GM23338 (cell line): Measurements from ENCODE around the gene UBXN11. TPM values are rescaled to one million over a fixed set of nuclear protein-coding genes. Genes with fewer than 3 reads are reported as not detected.

Experiments
- ATAC-seq: fragments of 200-7000 bp; cut with Tn5 transposase; 3 replicates; pipeline ENCODE4 v1.9.1; 2020
- DNase-seq: peaks from one replicate; pipeline ENCODE4 v3.0.0-alpha.2; 2015; ENCODE audit warnings: low spot score
- H2AFZ ChIP-seq: fragments of 200-600 bp; sonication (generic); 2 replicates; pipeline ENCODE4 v1.8.0; 2016; ENCODE audit warnings: antibody characterized with exemption, mild to moderate bottlenecking, moderate library complexity
- H3F3A ChIP-seq: fragments of 200-600 bp; sonication (generic); replicated peaks from 2 replicates; pipeline ENCODE4 v1.8.0; 2017; ENCODE audit warnings: antibody characterized with exemption, mixed run types, low read depth
- H3K27ac ChIP-seq: fragments of 200-600 bp; sonication (generic); 2 replicates; pipeline ENCODE4 v1.6.1; 2016; ENCODE audit warnings: low read depth
- H3K27me3 ChIP-seq: fragments of 200-600 bp; sonication (generic); 2 replicates; pipeline ENCODE4 v1.8.0; 2016; ENCODE audit warnings: mild to moderate bottlenecking, mixed run types, moderate library complexity; ENCODE audit not compliant: insufficient read depth
- H3K36me3 ChIP-seq: fragments of 200-600 bp; sonication (generic); 2 replicates; pipeline ENCODE4 v1.8.0; 2016; ENCODE audit warnings: mild to moderate bottlenecking; ENCODE audit not compliant: insufficient read depth
- H3K4me1 ChIP-seq: fragments of 200-600 bp; sonication (generic); 2 replicates; pipeline ENCODE4 v1.8.0; 2016; ENCODE audit warnings: mild to moderate bottlenecking, moderate library complexity; ENCODE audit not compliant: insufficient read depth
- H3K4me2 ChIP-seq: fragments of 200-600 bp; sonication (generic); 2 replicates; pipeline ENCODE4 v1.7.1; 2017; ENCODE audit warnings: mixed run types
- H3K4me3 ChIP-seq: fragments of 200-600 bp; sonication (generic); 2 replicates; pipeline ENCODE4 v1.6.1; 2016; ENCODE audit warnings: mixed run types
- H3K79me2 ChIP-seq: fragments of 200-600 bp; sonication (generic); replicated peaks from 2 replicates; pipeline ENCODE4 v1.8.0; 2017; ENCODE audit warnings: mild to moderate bottlenecking; ENCODE audit not compliant: insufficient read depth
- H3K9me2 ChIP-seq: fragments of 200-600 bp; sonication (generic); 2 replicates; pipeline ENCODE4 v1.8.0; 2017; ENCODE audit not compliant: insufficient read depth
- H4K20me1 ChIP-seq: fragments of 200-600 bp; sonication (generic); replicated peaks from 2 replicates; pipeline ENCODE4 v1.8.0; 2017; ENCODE audit warnings: mild to moderate bottlenecking; ENCODE audit not compliant: insufficient read depth
- H3K27ac Mint-ChIP-seq: 2 replicates; pipeline ENCODE4 v1.8.0; 2020; ENCODE audit warnings: inconsistent platforms, mild to moderate bottlenecking, moderate library complexity, mixed read lengths
- H3K27me3 Mint-ChIP-seq: 3 replicates; pipeline ENCODE4 v1.8.0; 2022; ENCODE audit warnings: low read depth, mild to moderate bottlenecking, moderate library complexity, mixed read lengths, inconsistent platforms; ENCODE audit not compliant: insufficient read depth, poor library complexity
- H3K36me3 Mint-ChIP-seq: 3 replicates; pipeline ENCODE4 v1.8.0; 2021; ENCODE audit warnings: low read depth, mild to moderate bottlenecking, inconsistent platforms, moderate library complexity, mixed read lengths
- H3K4me1 Mint-ChIP-seq: 3 replicates; pipeline ENCODE4 v1.8.0; 2020; ENCODE audit warnings: mild to moderate bottlenecking, inconsistent platforms, mixed read lengths
- H3K4me3 Mint-ChIP-seq: 3 replicates; pipeline ENCODE4 v1.8.0; 2021; ENCODE audit warnings: moderate library complexity, mild to moderate bottlenecking, inconsistent platforms, mixed read lengths
- H3K9me3 Mint-ChIP-seq: 3 replicates; pipeline ENCODE4 v1.8.0; 2020; ENCODE audit warnings: moderate library complexity, mild to moderate bottlenecking, inconsistent platforms, mixed read lengths
- CREB1 ChIP-seq: fragments of 250-450 bp; sonication (Bioruptor Pico); IDR thresholded peaks from 2 replicates; pipeline ENCODE4 v1.5.0; 2020; ENCODE audit warnings: low read depth, mild to moderate bottlenecking, moderate library complexity
- CTCF ChIP-seq, 2 experiments: fragments of 200-600 bp in 1 of 2; sonication (generic) in 1 of 2; conservative IDR thresholded peaks; 2 replicates each; pipeline versions ENCODE4 v1.5.1 to v1.6.1; 2016 to 2017; ENCODE audit warnings: antibody characterized with exemption in 2 of 2, low read depth in 2 of 2, mild to moderate bottlenecking in 2 of 2, moderate library complexity in 1 of 2
- EZH2phosphoT487 ChIP-seq: fragments of 200-600 bp; sonication (generic); IDR thresholded peaks from one replicate; pipeline ENCODE4 v1.8.1; 2018; ENCODE audit warnings: antibody characterized with exemption; ENCODE audit not compliant: unreplicated experiment
- NANOG ChIP-seq: IDR thresholded peaks from 2 replicates; pipeline ENCODE4 v1.6.1; 2016; ENCODE audit warnings: antibody characterized with exemption, borderline replicate concordance
- POLR2AphosphoS5 ChIP-seq: IDR thresholded peaks from 2 replicates; pipeline ENCODE4 v1.6.1; 2016; ENCODE audit warnings: antibody characterized with exemption, low read depth
- STAT1 ChIP-seq: IDR thresholded peaks from one replicate; pipeline ENCODE4 v1.6.1; 2016; ENCODE audit warnings: antibody characterized with exemption; ENCODE audit not compliant: unreplicated experiment
- ZNF114 ChIP-seq: fragments of 250-450 bp; sonication (Bioruptor Pico); IDR thresholded peaks from 2 replicates; pipeline ENCODE4 v1.5.0; 2020; ENCODE audit warnings: mild to moderate bottlenecking, moderate library complexity
- polyA plus RNA-seq: library from polyadenylated mRNA; unstranded; fragments of >200 nt; fragmentation: Nextera tagmentation; extraction: Ambion mirVana; gene quantifications from 2 replicates; pipeline ENCODE4 v1.2.1, GENCODE V29; 2016
- total RNA-seq: library from RNA; depleted of rRNA; stranded (reverse); fragments of >200 nt; shearing (Covaris generic); gene quantifications from 2 replicates; pipeline ENCODE4 v1.2.3, GENCODE V29; 2014
- TF ChIP-seq, protein P1 (sequence below): IDR thresholded peaks from 2 replicates; pipeline ENCODE4 v1.6.1; 2016; ENCODE audit warnings: antibody characterized with exemption

UBXN11 gene
- total and polyA plus RNA-seq, 2 experiments from 2014 or later = 8.0 to 8.3 TPM

GRCh38 chr1:26237230-26237966 is 69.0 kb downstream of the UBXN11 start (continued):
- TF ChIP-seq ZNF114 (CRISPR knock-in tag) = no peak
- TF ChIP-seq EZH2phosphoT487 = no peak
- TF ChIP-seq STAT1 = no peak
- TF ChIP-seq NANOG = no peak
- TF ChIP-seq, protein P1, sequence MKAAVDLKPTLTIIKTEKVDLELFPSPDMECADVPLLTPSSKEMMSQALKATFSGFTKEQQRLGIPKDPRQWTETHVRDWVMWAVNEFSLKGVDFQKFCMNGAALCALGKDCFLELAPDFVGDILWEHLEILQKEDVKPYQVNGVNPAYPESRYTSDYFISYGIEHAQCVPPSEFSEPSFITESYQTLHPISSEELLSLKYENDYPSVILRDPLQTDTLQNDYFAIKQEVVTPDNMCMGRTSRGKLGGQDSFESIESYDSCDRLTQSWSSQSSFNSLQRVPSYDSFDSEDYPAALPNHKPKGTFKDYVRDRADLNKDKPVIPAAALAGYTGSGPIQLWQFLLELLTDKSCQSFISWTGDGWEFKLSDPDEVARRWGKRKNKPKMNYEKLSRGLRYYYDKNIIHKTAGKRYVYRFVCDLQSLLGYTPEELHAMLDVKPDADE = no peak

GRCh38 chr1:26234644-26235370 is 71.6 kb downstream of the UBXN11 start:
- Histone ChIP-seq H3K27me3 (peaks cover 6% of the 10 kb centered on the region; the same call in 1 of the 2 replicates), H3K4me2 (peak overlapping the region; percentile 97), H2AFZ (peak overlapping the region; percentile 82), H3K9me2 (no peaks in the 10 kb centered on the region), H3K4me1 (peaks cover 20% of the 10 kb centered on the region), H3K79me2 (peaks cover 55% of the 10 kb centered on the region), H3F3A (no peaks in the 10 kb centered on the region), H3K4me3 (peak overlapping the region; percentile 100), H3K27ac (peak overlapping the region; percentile 39; the same call in 1 of the 2 replicates), H3K36me3 (peaks cover 3% of the 10 kb centered on the region; the same call in 1 of the 2 replicates), H4K20me1 (peaks cover 45% of the 10 kb centered on the region)
- TF ChIP-seq EZH2phosphoT487 = no peak
- peak; percentile 24 to 41; a peak in 3 of 4 replicates for TF ChIP-seq CTCF (conservative IDR thresholded peaks at IDR 0.05; ENCODE audit: low read depth in 2 of 2)
- Mint-ChIP-seq H3K9me3 (peaks cover 9% of the 10 kb centered on the region; the same call in 2 of the 3 replicates), H3K27me3 (peaks cover 7% of the 10 kb centered on the region), H3K27ac (peak overlapping the region; percentile 54), H3K4me1 (peaks cover 25% of the 10 kb centered on the region; the same call in 2 of the 3 replicates), H3K4me3 (peak overlapping the region; percentile 91), H3K36me3 (peaks cover 22% of the 10 kb centered on the region)
- DNase-seq (peak; percentile 61), ATAC-seq (peak; percentile 54)

GRCh38 chr1:26233903-26234643 is 72.4 kb downstream of the UBXN11 start, which contains the start of gene CEP85:
Gene CEP85, plus strand, starts transcription at chr1:26234200. Its CDS starts 5,584 bp downstream, at chr1:26239784.
- H3K4me1 Mint-ChIP-seq = peaks cover 25% of the 10 kb centered on the region; the same call in 2 of the 3 replicates
- no peaks in the 10 kb centered on the region for H3K9me2 ChIP-seq
- TF ChIP-seq CREB1 (CRISPR knock-in tag) (peak; percentile 80), CTCF (conservative IDR thresholded peaks at IDR 0.05; ENCODE audit: low read depth in 2 of 2) (peak; percentile 84 to 98), POLR2AphosphoS5 (peak; percentile 98)
- TF ChIP-seq, protein P1 = peak; percentile 46; the same call in 1 of the 2 replicates

More at GRCh38 chr1:26233903-26234643, 72.4 kb downstream of the UBXN11 start, which contains the start of gene CEP85:
- H4K20me1 ChIP-seq = peaks cover 38% of the 10 kb centered on the region
- peak within 1 kb of the TSS; percentile 98 for H2AFZ ChIP-seq
- Mint-ChIP-seq H3K9me3 (peaks cover 9% of the 10 kb centered on the region; the same call in 2 of the 3 replicates), H3K36me3 (peaks cover 17% of the 10 kb centered on the region), H3K27ac (peak within 1 kb of the TSS; percentile 54), H3K4me3 (peak within 1 kb of the TSS; percentile 91), H3K27me3 (peaks cover 7% of the 10 kb centered on the region)
- peak within 1 kb of the TSS; percentile 39; the same call in 1 of the 2 replicates for H3K27ac ChIP-seq
- H3K27me3 ChIP-seq = peaks cover 6% of the 10 kb centered on the region; the same call in 1 of the 2 replicates
- peaks cover 20% of the 10 kb centered on the region for H3K4me1 ChIP-seq
- H3K36me3 ChIP-seq = peaks cover 3% of the 10 kb centered on the region; the same call in 1 of the 2 replicates
- peak within 1 kb of the TSS; percentile 97 for H3K4me2 ChIP-seq
- ATAC-seq (peak; percentile 92), DNase-seq (peak; percentile 99)
- peaks cover 48% of the 10 kb centered on the region for H3K79me2 ChIP-seq
- peak within 1 kb of the TSS; percentile 100 for H3K4me3 ChIP-seq
- no peaks in the 10 kb centered on the region for H3F3A ChIP-seq
